Stomach (tissue), 4 donors: ENCODE measurements around the gene GLI1.

ENCODE experiments used
- POLR2A ChIP-seq, 4 donors: fragments of 450-650 bp; IDR thresholded peaks; one replicate each; pipeline ENCODE4 v1.6.1; 2016; ENCODE audit warnings: antibody characterized with exemption in 4 of 4, control low read depth in 2 of 4, mild to moderate bottlenecking in 1 of 4, moderate library complexity in 1 of 4
- POLR2AphosphoS5 ChIP-seq, 3 donors: sonication (generic); formaldehyde crosslinking; IDR thresholded peaks; one replicate each; pipeline ENCODE4 v1.6.1; 2016; ENCODE audit warnings: antibody characterized with exemption in 3 of 3
- TF ChIP-seq, protein P1 (sequence below), 7 experiments: fragments of 450-650 bp in 4 of 7; fragments of 200-600 bp in 3 of 7; sonication (generic) in 3 of 7; IDR thresholded peaks; one replicate each; pipeline ENCODE4 v1.5.1; 2016 to 2019; ENCODE audit warnings: antibody characterized with exemption in 7 of 7, control low read depth in 2 of 7, mild to moderate bottlenecking in 1 of 7

DNA sequence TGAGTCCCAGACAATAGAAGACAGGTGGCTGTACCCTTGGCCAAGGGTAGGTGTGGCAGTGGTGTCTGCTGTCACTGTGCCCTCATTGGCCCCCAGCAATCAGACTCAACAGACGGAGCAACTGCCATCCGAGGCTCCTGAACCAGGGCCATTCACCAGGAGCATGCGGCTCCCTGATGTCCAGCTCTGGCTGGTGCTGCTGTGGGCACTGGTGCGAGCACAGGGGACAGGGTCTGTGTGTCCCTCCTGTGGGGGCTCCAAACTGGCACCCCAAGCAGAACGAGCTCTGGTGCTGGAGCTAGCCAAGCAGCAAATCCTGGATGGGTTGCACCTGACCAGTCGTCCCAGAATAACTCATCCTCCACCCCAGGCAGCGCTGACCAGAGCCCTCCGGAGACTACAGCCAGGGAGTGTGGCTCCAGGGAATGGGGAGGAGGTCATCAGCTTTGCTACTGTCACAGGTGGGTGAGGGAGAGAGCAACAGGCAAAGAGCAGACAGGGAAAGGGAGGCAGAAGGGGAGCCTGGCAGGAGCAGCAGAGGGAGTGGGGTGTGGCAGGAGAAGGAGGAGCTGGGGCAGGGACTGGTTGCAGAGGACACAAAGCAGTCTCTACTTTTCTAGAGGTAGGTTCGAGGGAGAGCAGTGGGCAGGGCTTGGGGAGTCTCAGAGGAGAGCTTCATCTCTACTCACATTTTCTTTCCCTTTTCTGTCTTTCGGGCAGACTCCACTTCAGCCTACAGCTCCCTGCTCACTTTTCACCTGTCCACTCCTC is 4.0 kb upstream of the GLI1 start:
- TF ChIP-seq, protein P1, sequence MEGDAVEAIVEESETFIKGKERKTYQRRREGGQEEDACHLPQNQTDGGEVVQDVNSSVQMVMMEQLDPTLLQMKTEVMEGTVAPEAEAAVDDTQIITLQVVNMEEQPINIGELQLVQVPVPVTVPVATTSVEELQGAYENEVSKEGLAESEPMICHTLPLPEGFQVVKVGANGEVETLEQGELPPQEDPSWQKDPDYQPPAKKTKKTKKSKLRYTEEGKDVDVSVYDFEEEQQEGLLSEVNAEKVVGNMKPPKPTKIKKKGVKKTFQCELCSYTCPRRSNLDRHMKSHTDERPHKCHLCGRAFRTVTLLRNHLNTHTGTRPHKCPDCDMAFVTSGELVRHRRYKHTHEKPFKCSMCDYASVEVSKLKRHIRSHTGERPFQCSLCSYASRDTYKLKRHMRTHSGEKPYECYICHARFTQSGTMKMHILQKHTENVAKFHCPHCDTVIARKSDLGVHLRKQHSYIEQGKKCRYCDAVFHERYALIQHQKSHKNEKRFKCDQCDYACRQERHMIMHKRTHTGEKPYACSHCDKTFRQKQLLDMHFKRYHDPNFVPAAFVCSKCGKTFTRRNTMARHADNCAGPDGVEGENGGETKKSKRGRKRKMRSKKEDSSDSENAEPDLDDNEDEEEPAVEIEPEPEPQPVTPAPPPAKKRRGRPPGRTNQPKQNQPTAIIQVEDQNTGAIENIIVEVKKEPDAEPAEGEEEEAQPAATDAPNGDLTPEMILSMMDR (IDR thresholded peaks at IDR 0.05) = no peak
- TF ChIP-seq POLR2A (IDR thresholded peaks at IDR 0.05) (no peak), POLR2AphosphoS5 (IDR thresholded peaks at IDR 0.05) (no peak)
